ENCODE data around the gene SP1. TPM values are rescaled to one million over a fixed set of nuclear protein-coding genes. Genes with fewer than 3 reads are reported as not detected.

SP1 gene
- total RNA-seq, 1 donor from 2014 or later = 27.4 TPM

GRCh38 chr12:53346491-53346890 lies 33.5 kb upstream of the SP1 start:
- intact Hi-C loops (cut with micrococcal nuclease) = no loop called here
- H3K27ac ChIP-seq (replicated peaks) = peak overlapping the region; percentile 93
- DNase-seq = no peak
- no peak overlapping the region for H3K4me3 ChIP-seq
- peaks cover 22% of the 10 kb centered on the region for H3K4me1 ChIP-seq
- TF ChIP-seq, protein P1, sequence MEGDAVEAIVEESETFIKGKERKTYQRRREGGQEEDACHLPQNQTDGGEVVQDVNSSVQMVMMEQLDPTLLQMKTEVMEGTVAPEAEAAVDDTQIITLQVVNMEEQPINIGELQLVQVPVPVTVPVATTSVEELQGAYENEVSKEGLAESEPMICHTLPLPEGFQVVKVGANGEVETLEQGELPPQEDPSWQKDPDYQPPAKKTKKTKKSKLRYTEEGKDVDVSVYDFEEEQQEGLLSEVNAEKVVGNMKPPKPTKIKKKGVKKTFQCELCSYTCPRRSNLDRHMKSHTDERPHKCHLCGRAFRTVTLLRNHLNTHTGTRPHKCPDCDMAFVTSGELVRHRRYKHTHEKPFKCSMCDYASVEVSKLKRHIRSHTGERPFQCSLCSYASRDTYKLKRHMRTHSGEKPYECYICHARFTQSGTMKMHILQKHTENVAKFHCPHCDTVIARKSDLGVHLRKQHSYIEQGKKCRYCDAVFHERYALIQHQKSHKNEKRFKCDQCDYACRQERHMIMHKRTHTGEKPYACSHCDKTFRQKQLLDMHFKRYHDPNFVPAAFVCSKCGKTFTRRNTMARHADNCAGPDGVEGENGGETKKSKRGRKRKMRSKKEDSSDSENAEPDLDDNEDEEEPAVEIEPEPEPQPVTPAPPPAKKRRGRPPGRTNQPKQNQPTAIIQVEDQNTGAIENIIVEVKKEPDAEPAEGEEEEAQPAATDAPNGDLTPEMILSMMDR (IDR thresholded peaks at IDR 0.05; ENCODE audit: borderline replicate concordance) = no peak
- no peaks in the 10 kb centered on the region for H3K27me3 ChIP-seq (ENCODE audit: low read depth)
- H3K9me3 ChIP-seq (replicated peaks) = no peaks in the 10 kb centered on the region
- H3K36me3 ChIP-seq = no peaks in the 10 kb centered on the region

- Histone ChIP-seq H3K9me3 (replicated peaks) (no peaks in the 10 kb centered on the region), H3K4me3 (no peak overlapping the region), H3K4me1 (peaks cover 22% of the 10 kb centered on the region), H3K27ac (replicated peaks) (no peak overlapping the region), H3K36me3 (no peaks in the 10 kb centered on the region), H3K27me3 (ENCODE audit: low read depth) (no peaks in the 10 kb centered on the region)
- intact Hi-C loops (cut with micrococcal nuclease) = no loop called here
- TF ChIP-seq, protein P1 (IDR thresholded peaks at IDR 0.05; ENCODE audit: borderline replicate concordance) = no peak
- DNase-seq = no peak
Observed at GRCh38 chr12:53347905-53348304, 32.1 kb upstream of the SP1 start.

DNA sequence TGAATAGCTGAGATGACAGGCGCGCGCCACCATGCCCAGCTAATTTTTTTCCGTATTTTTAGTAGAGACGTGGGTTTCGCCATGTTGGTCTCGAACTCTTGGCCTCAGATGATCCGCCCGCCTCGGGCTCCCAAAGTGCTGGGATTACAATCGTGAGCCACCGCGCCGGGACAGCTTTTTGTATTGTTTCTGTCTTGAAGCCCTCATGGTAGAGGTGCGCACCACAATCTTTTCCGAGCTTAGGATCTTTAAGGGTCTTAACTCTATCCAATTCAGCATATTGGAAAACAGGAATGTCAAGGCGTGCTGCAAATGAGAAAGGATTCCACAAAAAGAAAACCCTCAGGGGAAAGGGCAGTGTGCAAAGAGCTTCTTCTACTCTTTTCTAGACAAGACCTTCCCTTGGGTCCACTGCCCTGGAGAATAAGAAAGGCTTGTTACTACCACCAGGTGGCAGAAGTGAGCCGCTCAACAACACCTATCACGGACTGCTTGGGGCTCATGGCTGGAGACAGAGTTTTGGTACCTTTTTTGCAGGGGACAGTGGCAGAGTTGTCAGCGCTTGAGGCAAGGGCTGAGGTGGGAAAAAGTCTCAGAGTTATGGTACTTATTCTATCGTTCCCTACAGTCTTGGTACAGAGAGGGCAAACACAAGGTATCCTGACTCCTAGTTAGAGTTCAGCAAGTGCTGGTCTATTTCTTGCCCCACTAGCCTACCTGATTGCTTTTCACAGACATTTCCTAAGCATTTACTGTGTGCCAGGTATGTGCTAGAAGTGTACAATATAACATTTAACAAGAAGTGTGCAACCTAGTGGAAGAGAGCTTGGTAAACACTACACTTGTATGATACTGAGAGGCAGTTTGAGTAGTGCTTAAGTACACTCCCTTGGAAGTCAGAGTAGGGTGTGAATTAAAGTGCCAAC lies 27.4 kb upstream of the SP1 start:
- Histone ChIP-seq H3K36me3 (no peaks in the 10 kb centered on the region), H3K4me1 (no peaks in the 10 kb centered on the region), H3K9me3 (replicated peaks) (no peaks in the 10 kb centered on the region), H3K4me3 (no peak overlapping the region), H3K27ac (replicated peaks) (no peak overlapping the region), H3K27me3 (ENCODE audit: low read depth) (no peaks in the 10 kb centered on the region)
- TF ChIP-seq, protein P1 (IDR thresholded peaks at IDR 0.05; ENCODE audit: borderline replicate concordance) = peak; percentile 89
- DNase-seq = peak; percentile 78
- intact Hi-C loops (cut with micrococcal nuclease) = loop anchor here (1.0 to 2.0 kb wide), 2 partner anchors 69 to 156 kb away; no protein-coding TSS in a partner anchor

DNA sequence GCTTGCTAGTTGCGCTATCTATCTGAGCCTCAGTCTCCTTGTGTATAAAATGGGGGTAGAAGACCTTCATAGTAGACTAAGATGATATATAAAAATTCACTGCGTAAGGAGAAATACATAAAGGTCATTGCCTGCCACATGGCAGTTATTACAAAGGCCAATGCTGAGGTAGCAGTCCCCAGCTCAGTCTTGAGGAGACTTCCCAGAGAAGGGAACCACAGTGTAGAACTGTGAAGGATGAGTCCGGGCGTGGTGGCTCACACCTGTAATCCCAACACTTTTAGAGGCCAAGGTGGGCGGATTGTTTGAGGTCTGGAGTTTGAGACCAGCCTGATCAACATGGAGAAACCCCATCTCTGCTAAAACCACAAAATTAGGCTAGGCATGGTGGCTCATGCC lies 26.7 kb upstream of the SP1 start:
- no peaks in the 10 kb centered on the region for H3K36me3 ChIP-seq
- TF ChIP-seq, protein P1 (IDR thresholded peaks at IDR 0.05; ENCODE audit: borderline replicate concordance) = no peak
- no peaks in the 10 kb centered on the region for H3K27me3 ChIP-seq (ENCODE audit: low read depth)
- H3K4me3 ChIP-seq = no peak overlapping the region
- no peaks in the 10 kb centered on the region for H3K4me1 ChIP-seq
- H3K27ac ChIP-seq (replicated peaks) = no peak overlapping the region
- H3K9me3 ChIP-seq (replicated peaks) = no peaks in the 10 kb centered on the region
- intact Hi-C loops (cut with micrococcal nuclease) = loop anchor here (2.0 kb wide), 1 partner anchor 156 kb away; no protein-coding TSS in a partner anchor
- no peak for DNase-seq

GRCh38 chr12:53355121-53355520 lies 24.9 kb upstream of the SP1 start:
- H3K27ac ChIP-seq (replicated peaks) = no peak overlapping the region
- no peak for DNase-seq

More at GRCh38 chr12:53355121-53355520, 24.9 kb upstream of the SP1 start:
- H3K4me3 ChIP-seq = no peak overlapping the region
- TF ChIP-seq, protein P1 (IDR thresholded peaks at IDR 0.05; ENCODE audit: borderline replicate concordance) = no peak
- H3K27me3 ChIP-seq (ENCODE audit: low read depth) = no peaks in the 10 kb centered on the region
- intact Hi-C loops (cut with micrococcal nuclease) = no loop called here
- no peaks in the 10 kb centered on the region for H3K9me3 ChIP-seq (replicated peaks)
- no peaks in the 10 kb centered on the region for H3K4me1 ChIP-seq
- H3K36me3 ChIP-seq = no peaks in the 10 kb centered on the region

Data from left ventricle myocardium inferior (tissue), 1 donor.